HepG2 (cell line): Measurements from ENCODE around the gene STX2. TPM values are rescaled to one million over a fixed set of nuclear protein-coding genes. Genes with fewer than 3 reads are reported as not detected.

Experiments used
- AGO2 ChIP-seq: fragments of 200-400 bp; formaldehyde crosslinking; optimal IDR thresholded peaks from 2 replicates; pipeline ENCODE3; 2017; ENCODE audit warnings: mild to moderate bottlenecking, low read depth, low read length, moderate library complexity
- AKAP8 ChIP-seq: sonication (generic); formaldehyde crosslinking; IDR thresholded peaks from 2 replicates; pipeline ENCODE4 v1.5.1; 2020; ENCODE audit warnings: mild to moderate bottlenecking, missing genetic modification reagents
- ATF3 ChIP-seq: sonication (generic); formaldehyde crosslinking; IDR thresholded peaks from 2 replicates; pipeline ENCODE4 v1.4.0; 2020; ENCODE audit warnings: missing genetic modification reagents
- FOXP4 ChIP-seq: sonication (generic); formaldehyde crosslinking; IDR thresholded peaks from 2 replicates; pipeline ENCODE4 v1.4.0; 2020; ENCODE audit warnings: missing genetic modification reagents
- HMGXB4 ChIP-seq, 2 experiments: sonication (generic) in 1 of 2; formaldehyde crosslinking in 1 of 2; IDR thresholded peaks; 2 replicates each; pipeline versions ENCODE4 v1.4.0 to v1.6.1; 2018 to 2020; ENCODE audit warnings: missing genetic modification reagents in 2 of 2, borderline replicate concordance in 1 of 2, low read depth in 1 of 2, mild to moderate bottlenecking in 1 of 2, missing biosample characterization in 1 of 2
- MATR3 ChIP-seq: sonication (generic); formaldehyde crosslinking; IDR thresholded peaks from 2 replicates; pipeline ENCODE4 v1.4.0; 2020; ENCODE audit warnings: missing genetic modification reagents
- MXI1 ChIP-seq: IDR thresholded peaks from 3 replicates; pipeline ENCODE4 v1.6.1; 2012; ENCODE audit warnings: low read depth, low read length, inconsistent platforms, borderline replicate concordance
- PHF20 ChIP-seq: sonication (generic); formaldehyde crosslinking; IDR thresholded peaks from 2 replicates; pipeline ENCODE4 v1.5.0; 2020; ENCODE audit warnings: mild to moderate bottlenecking, missing genetic modification reagents
- RAD21 ChIP-seq: fragments of 450-650 bp; formaldehyde crosslinking; IDR thresholded peaks from 2 replicates; pipeline ENCODE4 v1.5.0; 2020; ENCODE audit warnings: mild to moderate bottlenecking
- REXO4 ChIP-seq: sonication (generic); formaldehyde crosslinking; IDR thresholded peaks from 2 replicates; pipeline ENCODE4 v1.8.0; 2022; ENCODE audit warnings: missing genetic modification reagents, mild to moderate bottlenecking, borderline replicate concordance
- SAP130 ChIP-seq: IDR thresholded peaks from 2 replicates; pipeline ENCODE4 v1.6.1; 2016; ENCODE audit warnings: low read depth
- SMARCE1 ChIP-seq: fragments of 450-650 bp; IDR thresholded peaks from 2 replicates; pipeline ENCODE4 v1.6.1; 2017; ENCODE audit warnings: borderline replicate concordance
- SRSF9 ChIP-seq: fragments of 200-400 bp; formaldehyde crosslinking; IDR thresholded peaks from 2 replicates; pipeline ENCODE4 v1.6.1; 2018; ENCODE audit warnings: borderline replicate concordance, mild to moderate bottlenecking, low read depth, low read length; ENCODE audit not compliant: insufficient read depth, poor library complexity, severe bottlenecking
- TCF12 ChIP-seq, 2 experiments: fragments of 450-650 bp in 1 of 2; sonication (generic) in 1 of 2; formaldehyde crosslinking in 1 of 2; IDR thresholded peaks; 2 replicates each; pipeline versions ENCODE4 v1.6.1 to v1.8.0; 2017 to 2022; ENCODE audit warnings: antibody characterized with exemption in 1 of 2, mild to moderate bottlenecking in 1 of 2, missing genetic modification reagents in 1 of 2, moderate library complexity in 1 of 2
- WIZ ChIP-seq: sonication (generic); formaldehyde crosslinking; IDR thresholded peaks from 2 replicates; pipeline ENCODE4 v1.5.1; 2020; ENCODE audit warnings: mild to moderate bottlenecking, missing genetic modification reagents
- ZFX ChIP-seq: sonication (generic); formaldehyde crosslinking; IDR thresholded peaks from 2 replicates; pipeline ENCODE4 v1.4.0; 2020; ENCODE audit warnings: mild to moderate bottlenecking, low read depth, missing genetic modification reagents, moderate library complexity
- ZNF142 ChIP-seq: sonication (generic); formaldehyde crosslinking; IDR thresholded peaks from 2 replicates; pipeline ENCODE4 v1.4.0; 2020; ENCODE audit warnings: missing genetic modification reagents
- polyA plus RNA-seq, 8 experiments: library from polyadenylated mRNA; depleted of rRNA in 3 of 8; stranded (reverse) in 7 of 8; unstranded in 1 of 8; fragments of >200 nt; fragmentation: Illumina TruSeq in 4 of 8; extraction: Trizol in 4 of 8; gene quantifications; 2 replicates each; pipeline versions ENCODE4 v1.2.1 to v1.2.3, GENCODE V29; 2011 to 2016; ENCODE audit warnings: low read depth in 4 of 8, missing spikeins in 1 of 8, mixed read lengths in 1 of 8; ENCODE audit not compliant: insufficient read depth in 1 of 8
- total RNA-seq, 5 experiments: library from RNA; depleted of rRNA; stranded (reverse); fragments of >200 nt; fragmentation: Illumina TruSeq; extraction: Trizol; gene quantifications; 2 replicates each; pipeline ENCODE4 v1.2.3, GENCODE V29; 2016; ENCODE audit warnings: low read depth in 1 of 5

Gene STX2
- total and polyA plus RNA-seq, 2 of the 13 experiments (the other 11 are each of a cell fraction or from before 2014, with no cell fraction given), result 13.4 to 25.1 TPM

GRCh38 chr12:130872179-130873096 lies 33.4 kb upstream of the STX2 start (continued):
- TF ChIP-seq FOXP4 (CRISPR knock-in tag), result no peak
- peak; percentile 28 for TF ChIP-seq SAP130
- TF ChIP-seq TCF12 (IDR thresholded peaks at IDR 0.05), result no peak
- 0 out of 2 replicates have a peak, but pooled peaks have one; percentile 33 for TF ChIP-seq TCF12 (CRISPR knock-in tag; IDR thresholded peaks at IDR 0.05)
- TF ChIP-seq WIZ, result no peak
- no peak for TF ChIP-seq MATR3 (CRISPR knock-in tag)
- peak in 1 of 2 experiments; percentile 43; a peak in 1 of 4 replicates for TF ChIP-seq HMGXB4 (CRISPR knock-in tag; IDR thresholded peaks at IDR 0.05; ENCODE audit: borderline replicate concordance in 1 of 2, low read depth in 1 of 2)
- TF ChIP-seq AKAP8, result no peak
- 0 out of 2 replicates have a peak, but pooled peaks have one; percentile 12 for TF ChIP-seq PHF20
- no peak for TF ChIP-seq SMARCE1
- 0 out of 2 replicates have a peak, but pooled peaks have one; percentile 18 for TF ChIP-seq ATF3 (CRISPR knock-in tag)
- TF ChIP-seq MXI1, result 0 out of 3 replicates have a peak, but pooled peaks have one; percentile 35
- no peak for TF ChIP-seq SRSF9
- TF ChIP-seq ZFX (CRISPR knock-in tag), result peak; percentile 60
- peak; percentile 7; the same call in 1 of the 2 replicates for TF ChIP-seq ZNF142 (CRISPR knock-in tag)
- peak; percentile 90 for TF ChIP-seq AGO2
- TF ChIP-seq RAD21 (CRISPR knock-in tag), result no peak
- no peak for TF ChIP-seq REXO4 (CRISPR knock-in tag)
